Measurements from ENCODE around the gene SLC12A8.

DNA sequence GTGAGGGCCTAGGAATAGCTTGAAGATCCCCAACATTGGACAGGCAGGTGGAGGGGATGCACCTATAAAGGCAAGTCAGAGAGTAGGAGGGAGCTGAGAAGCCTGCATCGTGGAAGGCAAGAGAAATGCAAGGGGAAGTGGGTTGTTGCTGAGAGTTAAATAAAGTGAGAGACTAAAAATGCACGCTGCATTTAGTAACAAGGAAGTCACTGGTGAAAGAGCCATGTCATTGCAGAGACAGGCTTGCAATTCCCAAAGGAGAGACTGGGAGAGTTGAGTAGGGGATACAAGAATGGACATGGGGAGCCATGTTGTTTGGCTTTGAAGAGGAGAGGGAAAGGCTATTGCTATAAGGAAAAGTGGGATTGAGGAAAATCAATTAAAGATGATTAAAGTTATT, 79.7 kb downstream of the SLC12A8 start:
- TF ChIP-seq, protein P1, sequence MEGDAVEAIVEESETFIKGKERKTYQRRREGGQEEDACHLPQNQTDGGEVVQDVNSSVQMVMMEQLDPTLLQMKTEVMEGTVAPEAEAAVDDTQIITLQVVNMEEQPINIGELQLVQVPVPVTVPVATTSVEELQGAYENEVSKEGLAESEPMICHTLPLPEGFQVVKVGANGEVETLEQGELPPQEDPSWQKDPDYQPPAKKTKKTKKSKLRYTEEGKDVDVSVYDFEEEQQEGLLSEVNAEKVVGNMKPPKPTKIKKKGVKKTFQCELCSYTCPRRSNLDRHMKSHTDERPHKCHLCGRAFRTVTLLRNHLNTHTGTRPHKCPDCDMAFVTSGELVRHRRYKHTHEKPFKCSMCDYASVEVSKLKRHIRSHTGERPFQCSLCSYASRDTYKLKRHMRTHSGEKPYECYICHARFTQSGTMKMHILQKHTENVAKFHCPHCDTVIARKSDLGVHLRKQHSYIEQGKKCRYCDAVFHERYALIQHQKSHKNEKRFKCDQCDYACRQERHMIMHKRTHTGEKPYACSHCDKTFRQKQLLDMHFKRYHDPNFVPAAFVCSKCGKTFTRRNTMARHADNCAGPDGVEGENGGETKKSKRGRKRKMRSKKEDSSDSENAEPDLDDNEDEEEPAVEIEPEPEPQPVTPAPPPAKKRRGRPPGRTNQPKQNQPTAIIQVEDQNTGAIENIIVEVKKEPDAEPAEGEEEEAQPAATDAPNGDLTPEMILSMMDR (IDR thresholded peaks at IDR 0.05): no peak
- no peak for TF ChIP-seq POLR2AphosphoS5 (IDR thresholded peaks at IDR 0.05)
- TF ChIP-seq EP300 (IDR thresholded peaks at IDR 0.05; ENCODE audit: low read depth): no peak
- no peak for TF ChIP-seq POLR2A (IDR thresholded peaks at IDR 0.05)
